ENCODE data around the gene PRR35. TPM values are rescaled to one million over a fixed set of nuclear protein-coding genes. Genes with fewer than 3 reads are reported as not detected.

PRR35 gene
- total RNA-seq, 1 experiment from 2014 or later = 0.28 TPM

- no peak overlapping the region for H3K4me3 ChIP-seq (ENCODE audit: insufficient read depth, low read depth, low read length)
- peaks cover 3% of the 10 kb centered on the region; the same call in 1 of the 2 replicates for H3K36me3 ChIP-seq (replicated peaks; ENCODE audit: control insufficient read depth, insufficient read depth, low read length)
- DNase-seq = no peak
- H3K27me3 ChIP-seq (ENCODE audit: control insufficient read depth, insufficient read depth, low read length) = no peaks in the 10 kb centered on the region
These were observed 15.4 kb downstream of the PRR35 start for GRCh38 chr16:575354-576196.

- no peak for DNase-seq
- peaks cover 3% of the 10 kb centered on the region; the same call in 1 of the 2 replicates for H3K36me3 ChIP-seq (replicated peaks; ENCODE audit: control insufficient read depth, insufficient read depth, low read length)
- no peaks in the 10 kb centered on the region for H3K27me3 ChIP-seq (ENCODE audit: control insufficient read depth, insufficient read depth, low read length)
- H3K4me3 ChIP-seq (ENCODE audit: insufficient read depth, low read depth, low read length) = no peak overlapping the region
These were observed 16.1 kb downstream of the PRR35 start for GRCh38 chr16:576197-576822.

- DNase-seq = peak; percentile 91
- Histone ChIP-seq H3K27me3 (ENCODE audit: control insufficient read depth, insufficient read depth, low read length) (no peaks in the 10 kb centered on the region), H3K4me3 (ENCODE audit: insufficient read depth, low read depth, low read length) (no peak overlapping the region), H3K36me3 (replicated peaks; ENCODE audit: control insufficient read depth, insufficient read depth, low read length) (peaks cover 3% of the 10 kb centered on the region; the same call in 1 of the 2 replicates)
These were observed 16.6 kb downstream of the PRR35 start for GRCh38 chr16:576823-577201.

- Histone ChIP-seq H3K36me3 (replicated peaks; ENCODE audit: control insufficient read depth, insufficient read depth, low read length) (peaks cover 3% of the 10 kb centered on the region; the same call in 1 of the 2 replicates), H3K4me3 (ENCODE audit: insufficient read depth, low read depth, low read length) (no peak overlapping the region), H3K27me3 (ENCODE audit: control insufficient read depth, insufficient read depth, low read length) (no peaks in the 10 kb centered on the region)
- DNase-seq = no peak
These were observed 17.6 kb downstream of the PRR35 start for GRCh38 chr16:577796-578195.

- Histone ChIP-seq H3K4me3 (ENCODE audit: insufficient read depth, low read depth, low read length) (no peak overlapping the region), H3K27me3 (ENCODE audit: control insufficient read depth, insufficient read depth, low read length) (no peaks in the 10 kb centered on the region), H3K36me3 (replicated peaks; ENCODE audit: control insufficient read depth, insufficient read depth, low read length) (peaks cover 3% of the 10 kb centered on the region; the same call in 1 of the 2 replicates)
- no peak for DNase-seq
These were observed 18.2 kb downstream of the PRR35 start for GRCh38 chr16:578232-578869.

- DNase-seq = peak; percentile 96
These were observed 18.7 kb downstream of the PRR35 start for GRCh38 chr16:578870-579405.

GRCh38 chr16:580141-580945 is 20.1 kb downstream of the PRR35 start:
- peaks cover 2% of the 10 kb centered on the region; the same call in 1 of the 2 replicates for H3K27me3 ChIP-seq (ENCODE audit: control insufficient read depth, insufficient read depth, low read length)
- DNase-seq = no peak
- no peaks in the 10 kb centered on the region for H3K36me3 ChIP-seq (replicated peaks; ENCODE audit: control insufficient read depth, insufficient read depth, low read length)
- no peak overlapping the region for H3K4me3 ChIP-seq (ENCODE audit: insufficient read depth, low read depth, low read length)

More at GRCh38 chr16:578870-579405, 18.7 kb downstream of the PRR35 start:
- Histone ChIP-seq H3K4me3 (ENCODE audit: insufficient read depth, low read depth, low read length) (peak overlapping the region; percentile 40; the same call in 1 of the 2 replicates), H3K27me3 (ENCODE audit: control insufficient read depth, insufficient read depth, low read length) (no peaks in the 10 kb centered on the region), H3K36me3 (replicated peaks; ENCODE audit: control insufficient read depth, insufficient read depth, low read length) (peaks cover 3% of the 10 kb centered on the region; the same call in 1 of the 2 replicates)

GRCh38 chr16:580946-581498 is 20.8 kb downstream of the PRR35 start:
- Histone ChIP-seq H3K36me3 (replicated peaks; ENCODE audit: control insufficient read depth, insufficient read depth, low read length) (no peaks in the 10 kb centered on the region), H3K4me3 (ENCODE audit: insufficient read depth, low read depth, low read length) (no peak overlapping the region), H3K27me3 (ENCODE audit: control insufficient read depth, insufficient read depth, low read length) (peaks cover 3% of the 10 kb centered on the region; the same call in 1 of the 2 replicates)
- no peak for DNase-seq

GRCh38 chr16:582218-582613 is 22.0 kb downstream of the PRR35 start:
- Histone ChIP-seq H3K4me3 (ENCODE audit: insufficient read depth, low read depth, low read length) (no peak overlapping the region), H3K27me3 (ENCODE audit: control insufficient read depth, insufficient read depth, low read length) (peaks cover 8% of the 10 kb centered on the region), H3K36me3 (replicated peaks; ENCODE audit: control insufficient read depth, insufficient read depth, low read length) (no peaks in the 10 kb centered on the region)
- peak; percentile 78 for DNase-seq

GRCh38 chr16:582614-583331 is 22.6 kb downstream of the PRR35 start:
- DNase-seq = peak; percentile 81
- no peak overlapping the region for H3K4me3 ChIP-seq (ENCODE audit: insufficient read depth, low read depth, low read length)
- peaks cover 8% of the 10 kb centered on the region for H3K27me3 ChIP-seq (ENCODE audit: control insufficient read depth, insufficient read depth, low read length)
- H3K36me3 ChIP-seq (replicated peaks; ENCODE audit: control insufficient read depth, insufficient read depth, low read length) = no peaks in the 10 kb centered on the region; the same call in 1 of the 2 replicates

- Histone ChIP-seq H3K36me3 (replicated peaks; ENCODE audit: control insufficient read depth, insufficient read depth, low read length) (no peaks in the 10 kb centered on the region; the same call in 1 of the 2 replicates), H3K27me3 (ENCODE audit: control insufficient read depth, insufficient read depth, low read length) (peaks cover 8% of the 10 kb centered on the region), H3K4me3 (ENCODE audit: insufficient read depth, low read depth, low read length) (peak overlapping the region; percentile 14; the same call in 1 of the 2 replicates)
- peak; percentile 96 for DNase-seq
These were observed 23.2 kb downstream of the PRR35 start for GRCh38 chr16:583470-583814.

GRCh38 chr16:583815-584591 is 23.8 kb downstream of the PRR35 start:
- Histone ChIP-seq H3K4me3 (ENCODE audit: insufficient read depth, low read depth, low read length) (peak overlapping the region; percentile 14; the same call in 1 of the 2 replicates), H3K27me3 (ENCODE audit: control insufficient read depth, insufficient read depth, low read length) (peaks cover 8% of the 10 kb centered on the region), H3K36me3 (replicated peaks; ENCODE audit: control insufficient read depth, insufficient read depth, low read length) (no peaks in the 10 kb centered on the region; the same call in 1 of the 2 replicates)
- peak; percentile 89 for DNase-seq

Measured in H7 (cell line).